ENCODE data around the gene CCP110.

Gene CCP110

GRCh38 chr16:19507867-19508266, 15.9 kb upstream of the CCP110 start:
- Histone ChIP-seq H3K27me3 (ENCODE audit: control insufficient read depth in 2 of 2, insufficient read depth in 2 of 2, low read length in 2 of 2) (no peaks in the 10 kb centered on the region), H3K4me1 (ENCODE audit: control insufficient read depth in 2 of 2, insufficient read depth in 2 of 2, low read length in 2 of 2) (no peaks in the 10 kb centered on the region), H3K9ac (ENCODE audit: low read depth in 1 of 2, low read length in 2 of 2) (no peak overlapping the region), H3K4me3 (ENCODE audit: low read length in 2 of 2) (no peak overlapping the region), H3K9me3 (ENCODE audit: control insufficient read depth in 2 of 2, low read length in 2 of 2) (no peaks in the 10 kb centered on the region), H3K27ac (ENCODE audit: low read depth in 2 of 2, low read length in 2 of 2) (no peak overlapping the region), H3K36me3 (ENCODE audit: control insufficient read depth in 2 of 2, insufficient read depth in 2 of 2, low read length in 2 of 2) (peaks cover 32 to 46% of the 10 kb centered on the region in 2 donors)

DNA sequence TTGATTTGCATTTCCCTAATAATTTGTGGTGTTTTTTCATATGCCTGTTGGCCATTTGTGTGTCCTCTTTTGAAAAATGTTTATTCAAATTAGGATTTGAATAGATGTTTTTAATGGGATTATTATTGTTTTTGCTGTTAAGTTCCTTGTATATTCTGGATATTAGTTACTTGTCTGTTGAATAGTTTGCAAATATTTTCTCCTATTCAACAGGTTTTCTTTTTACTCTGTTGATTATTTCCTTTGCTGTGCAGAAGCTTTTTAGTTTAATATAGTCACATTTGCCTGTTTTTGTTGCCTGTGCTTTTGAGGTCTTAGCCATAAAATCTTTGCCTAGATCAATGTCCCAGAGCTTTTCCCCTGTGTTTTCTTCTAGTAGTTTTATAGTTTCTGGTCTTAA, 11.4 kb upstream of the CCP110 start:
- Histone ChIP-seq H3K36me3 (ENCODE audit: control insufficient read depth in 2 of 2, insufficient read depth in 2 of 2, low read length in 2 of 2) (peaks cover 14 to 18% of the 10 kb centered on the region in 2 donors), H3K9ac (ENCODE audit: low read depth in 1 of 2, low read length in 2 of 2) (no peak overlapping the region), H3K4me3 (ENCODE audit: low read length in 2 of 2) (no peak overlapping the region), H3K27me3 (ENCODE audit: control insufficient read depth in 2 of 2, insufficient read depth in 2 of 2, low read length in 2 of 2) (no peaks in the 10 kb centered on the region), H3K27ac (ENCODE audit: low read depth in 2 of 2, low read length in 2 of 2) (no peak overlapping the region), H3K4me1 (ENCODE audit: control insufficient read depth in 2 of 2, insufficient read depth in 2 of 2, low read length in 2 of 2) (peaks cover 3 to 31% of the 10 kb centered on the region in 2 donors), H3K9me3 (ENCODE audit: control insufficient read depth in 2 of 2, low read length in 2 of 2) (no peaks in the 10 kb centered on the region)

DNA sequence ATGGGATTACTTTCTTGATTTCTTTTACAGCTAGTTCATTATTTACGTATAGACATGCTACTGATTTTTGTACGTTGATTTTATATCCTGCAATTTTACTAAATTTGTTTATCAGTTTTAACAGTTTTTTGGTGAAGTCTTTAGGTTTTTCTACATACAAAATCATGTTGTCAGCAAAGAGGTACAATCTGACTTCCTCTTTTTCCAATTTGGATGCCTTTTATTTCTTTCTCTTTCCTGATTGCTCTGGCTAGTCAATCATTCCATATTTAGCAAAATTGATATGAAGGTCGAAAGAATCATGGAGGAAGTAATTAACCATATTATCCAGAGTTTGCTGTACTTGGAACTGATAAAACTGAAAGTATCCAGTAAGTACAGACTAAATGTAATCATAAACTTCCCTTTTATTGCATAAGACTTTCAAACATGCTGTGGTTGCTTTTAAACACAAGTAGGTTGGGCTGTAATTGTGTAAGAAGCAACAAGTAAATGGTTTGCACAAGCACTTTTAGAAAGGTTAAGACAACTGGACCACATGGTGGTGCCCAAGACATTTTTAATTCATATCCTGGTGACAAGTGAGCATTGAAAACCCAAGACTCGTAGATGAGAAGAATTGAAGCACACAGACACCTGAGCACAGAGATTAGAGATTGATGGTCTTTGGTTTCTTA, 10.2 kb upstream of the CCP110 start:
- peak overlapping the region in 1 of 2 donors; percentile 38 for H3K4me3 ChIP-seq (ENCODE audit: low read length in 2 of 2)
- H3K27ac ChIP-seq (ENCODE audit: low read depth in 2 of 2, low read length in 2 of 2) = peak overlapping the region; percentile 77 to 86
- H3K36me3 ChIP-seq (ENCODE audit: control insufficient read depth in 2 of 2, insufficient read depth in 2 of 2, low read length in 2 of 2) = peaks cover 12% of the 10 kb centered on the region in 2 donors
- H3K9ac ChIP-seq (ENCODE audit: low read depth in 1 of 2, low read length in 2 of 2) = peak overlapping the region in 1 of 2 donors; percentile 42
- H3K9me3 ChIP-seq (ENCODE audit: control insufficient read depth in 2 of 2, low read length in 2 of 2) = no peaks in the 10 kb centered on the region
- peaks cover 8 to 38% of the 10 kb centered on the region in 2 donors for H3K4me1 ChIP-seq (ENCODE audit: control insufficient read depth in 2 of 2, insufficient read depth in 2 of 2, low read length in 2 of 2)
- H3K27me3 ChIP-seq (ENCODE audit: control insufficient read depth in 2 of 2, insufficient read depth in 2 of 2, low read length in 2 of 2) = no peaks in the 10 kb centered on the region

GRCh38 chr16:19515757-19516156, 8.0 kb upstream of the CCP110 start:
- H3K36me3 ChIP-seq (ENCODE audit: control insufficient read depth in 2 of 2, insufficient read depth in 2 of 2, low read length in 2 of 2) = peaks cover 9 to 10% of the 10 kb centered on the region in 2 donors
- no peaks in the 10 kb centered on the region for H3K27me3 ChIP-seq (ENCODE audit: control insufficient read depth in 2 of 2, insufficient read depth in 2 of 2, low read length in 2 of 2)
- H3K9me3 ChIP-seq (ENCODE audit: control insufficient read depth in 2 of 2, low read length in 2 of 2) = no peaks in the 10 kb centered on the region
- H3K4me1 ChIP-seq (ENCODE audit: control insufficient read depth in 2 of 2, insufficient read depth in 2 of 2, low read length in 2 of 2) = peaks cover 25 to 48% of the 10 kb centered on the region in 2 donors
- H3K9ac ChIP-seq (ENCODE audit: low read depth in 1 of 2, low read length in 2 of 2) = peak overlapping the region in 1 of 2 donors; percentile 46
- H3K27ac ChIP-seq (ENCODE audit: low read depth in 2 of 2, low read length in 2 of 2) = peak overlapping the region; percentile 66 to 89
- no peak overlapping the region for H3K4me3 ChIP-seq (ENCODE audit: low read length in 2 of 2)

DNA sequence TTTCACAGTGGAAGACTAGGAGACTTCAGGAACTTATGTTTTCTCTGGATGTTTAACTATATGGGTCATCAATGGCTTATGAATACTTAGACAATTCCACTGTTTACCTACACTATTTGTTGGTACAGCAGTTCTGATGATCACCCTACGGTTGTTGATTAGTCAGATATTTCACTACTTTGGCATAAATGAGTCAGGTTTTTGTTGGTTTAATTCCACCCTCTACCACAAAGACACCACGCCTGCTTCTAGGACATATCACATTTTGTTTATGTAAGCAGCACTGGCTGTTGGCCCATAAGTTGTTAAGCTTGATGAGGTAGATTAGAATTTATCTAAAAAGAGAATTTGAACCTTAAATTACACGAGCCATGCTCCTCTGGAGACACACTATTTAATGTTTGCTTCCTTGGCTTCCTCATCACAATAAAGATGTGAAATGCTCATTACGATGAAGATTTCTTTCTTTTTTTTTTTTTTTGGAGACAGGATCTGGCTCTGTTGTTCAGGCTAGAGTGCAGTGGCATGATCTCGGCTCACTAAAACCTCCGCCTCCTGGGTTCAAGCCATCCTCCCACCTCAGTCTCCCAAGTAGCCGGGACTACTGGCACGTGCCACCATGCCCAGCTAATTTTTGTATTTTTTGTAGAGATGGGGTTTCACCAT, 6.2 kb upstream of the CCP110 start:
- no peaks in the 10 kb centered on the region for H3K9me3 ChIP-seq (ENCODE audit: control insufficient read depth in 2 of 2, low read length in 2 of 2)
- H3K9ac ChIP-seq (ENCODE audit: low read depth in 1 of 2, low read length in 2 of 2) = no peak overlapping the region
- no peak overlapping the region for H3K4me3 ChIP-seq (ENCODE audit: low read length in 2 of 2)
- H3K36me3 ChIP-seq (ENCODE audit: control insufficient read depth in 2 of 2, insufficient read depth in 2 of 2, low read length in 2 of 2) = peaks cover 8 to 10% of the 10 kb centered on the region in 2 donors
- peaks cover 33 to 55% of the 10 kb centered on the region in 2 donors for H3K4me1 ChIP-seq (ENCODE audit: control insufficient read depth in 2 of 2, insufficient read depth in 2 of 2, low read length in 2 of 2)
- H3K27ac ChIP-seq (ENCODE audit: low read depth in 2 of 2, low read length in 2 of 2) = peak overlapping the region; percentile 44 to 89
- no peaks in the 10 kb centered on the region for H3K27me3 ChIP-seq (ENCODE audit: control insufficient read depth in 2 of 2, insufficient read depth in 2 of 2, low read length in 2 of 2)

GRCh38 chr16:19518388-19518787, 5.4 kb upstream of the CCP110 start:
- Histone ChIP-seq H3K36me3 (ENCODE audit: control insufficient read depth in 2 of 2, insufficient read depth in 2 of 2, low read length in 2 of 2) (peaks cover 8 to 10% of the 10 kb centered on the region in 2 donors), H3K27ac (ENCODE audit: low read depth in 2 of 2, low read length in 2 of 2) (no peak overlapping the region), H3K9ac (ENCODE audit: low read depth in 1 of 2, low read length in 2 of 2) (peak overlapping the region in 1 of 2 donors; percentile 24), H3K4me3 (ENCODE audit: low read length in 2 of 2) (no peak overlapping the region), H3K27me3 (ENCODE audit: control insufficient read depth in 2 of 2, insufficient read depth in 2 of 2, low read length in 2 of 2) (no peaks in the 10 kb centered on the region), H3K9me3 (ENCODE audit: control insufficient read depth in 2 of 2, low read length in 2 of 2) (no peaks in the 10 kb centered on the region), H3K4me1 (ENCODE audit: control insufficient read depth in 2 of 2, insufficient read depth in 2 of 2, low read length in 2 of 2) (peaks cover 35 to 52% of the 10 kb centered on the region in 2 donors)

- Histone ChIP-seq H3K9ac (ENCODE audit: low read depth in 1 of 2, low read length in 2 of 2) (peak overlapping the region; percentile 96 to 98), H3K4me3 (ENCODE audit: low read length in 2 of 2) (peak overlapping the region; percentile 96 to 98), H3K27ac (ENCODE audit: low read depth in 2 of 2, low read length in 2 of 2) (peak overlapping the region; percentile 93 to 97), H3K4me1 (ENCODE audit: control insufficient read depth in 2 of 2, insufficient read depth in 2 of 2, low read length in 2 of 2) (peaks cover 36 to 38% of the 10 kb centered on the region in 2 donors), H3K27me3 (ENCODE audit: control insufficient read depth in 2 of 2, insufficient read depth in 2 of 2, low read length in 2 of 2) (no peaks in the 10 kb centered on the region), H3K9me3 (ENCODE audit: control insufficient read depth in 2 of 2, low read length in 2 of 2) (no peaks in the 10 kb centered on the region), H3K36me3 (ENCODE audit: control insufficient read depth in 2 of 2, insufficient read depth in 2 of 2, low read length in 2 of 2) (peaks cover 7 to 8% of the 10 kb centered on the region in 2 donors)
Observed at GRCh38 chr16:19520861-19521331, 2.8 kb upstream of the CCP110 start.

DNA sequence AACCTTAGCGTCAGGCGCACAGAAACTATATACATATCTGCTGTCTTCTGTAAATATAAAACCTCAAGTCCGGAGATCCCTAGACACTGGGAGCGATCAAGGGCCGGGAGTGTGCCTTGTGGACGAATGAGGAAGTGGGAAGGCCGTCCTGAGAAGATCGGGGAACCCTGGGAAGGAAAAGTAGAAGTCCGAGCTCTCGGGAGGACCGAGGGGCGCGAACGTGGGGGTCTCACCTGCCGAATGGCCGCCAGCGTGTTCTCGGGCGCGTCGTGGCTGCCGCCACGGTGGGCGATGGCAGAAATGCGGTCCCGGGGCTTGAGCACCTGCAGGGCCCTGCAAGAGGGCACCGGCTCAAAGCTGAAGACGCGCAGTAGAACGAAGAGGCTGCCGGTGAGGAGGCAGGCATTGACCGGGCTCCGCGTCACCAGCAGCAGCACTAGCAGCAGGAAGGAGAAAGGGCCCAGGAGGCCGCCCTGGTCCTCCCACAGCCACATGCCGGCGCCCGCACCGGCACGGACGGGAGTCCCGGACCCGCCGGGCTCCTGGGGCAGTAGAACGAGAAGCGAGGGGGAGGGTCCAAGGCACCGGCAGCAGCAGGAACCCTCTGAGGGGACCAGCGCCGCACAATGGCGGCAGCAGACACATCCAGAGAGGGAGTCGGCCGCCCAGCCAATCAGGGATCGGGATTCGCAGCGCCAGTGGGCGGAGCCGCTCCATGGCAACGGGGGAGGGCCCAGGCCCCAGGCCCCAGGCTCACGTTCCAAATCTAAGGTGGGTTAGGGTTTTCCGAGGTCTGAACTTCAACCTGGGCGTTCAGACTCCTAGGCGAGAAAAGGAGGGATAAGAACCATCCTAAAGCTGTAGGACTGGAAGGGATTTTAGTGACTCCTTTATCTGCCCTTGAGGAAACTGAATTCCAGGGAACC, 2.0 kb upstream of the CCP110 start, which contains the start of gene GDE1:
GDE1 (minus strand) TSS at position 628 of the 926 bp plus-strand sequence; CDS start at position 494, 134 bp downstream.
- H3K9me3 ChIP-seq (ENCODE audit: control insufficient read depth in 2 of 2, low read length in 2 of 2) = no peaks in the 10 kb centered on the region
- peaks cover 31 to 35% of the 10 kb centered on the region in 2 donors for H3K4me1 ChIP-seq (ENCODE audit: control insufficient read depth in 2 of 2, insufficient read depth in 2 of 2, low read length in 2 of 2)
- H3K4me3 ChIP-seq (ENCODE audit: low read length in 2 of 2) = peak within 1 kb of the TSS; percentile 96 to 98
- H3K27me3 ChIP-seq (ENCODE audit: control insufficient read depth in 2 of 2, insufficient read depth in 2 of 2, low read length in 2 of 2) = no peaks in the 10 kb centered on the region
- peaks cover 2 to 4% of the 10 kb centered on the region in 2 donors for H3K36me3 ChIP-seq (ENCODE audit: control insufficient read depth in 2 of 2, insufficient read depth in 2 of 2, low read length in 2 of 2)
- H3K27ac ChIP-seq (ENCODE audit: low read depth in 2 of 2, low read length in 2 of 2) = peak within 1 kb of the TSS; percentile 93 to 97
- peak within 1 kb of the TSS; percentile 96 to 98 for H3K9ac ChIP-seq (ENCODE audit: low read depth in 1 of 2, low read length in 2 of 2)

- Histone ChIP-seq H3K36me3 (ENCODE audit: control insufficient read depth in 2 of 2, insufficient read depth in 2 of 2, low read length in 2 of 2) (no peaks in the 10 kb centered on the region), H3K4me3 (ENCODE audit: low read length in 2 of 2) (peak overlapping the region; percentile 96 to 98), H3K9me3 (ENCODE audit: control insufficient read depth in 2 of 2, low read length in 2 of 2) (no peaks in the 10 kb centered on the region), H3K27me3 (ENCODE audit: control insufficient read depth in 2 of 2, insufficient read depth in 2 of 2, low read length in 2 of 2) (no peaks in the 10 kb centered on the region), H3K9ac (ENCODE audit: low read depth in 1 of 2, low read length in 2 of 2) (peak overlapping the region in 1 of 2 donors; percentile 98), H3K4me1 (ENCODE audit: control insufficient read depth in 2 of 2, insufficient read depth in 2 of 2, low read length in 2 of 2) (peaks cover 26 to 35% of the 10 kb centered on the region in 2 donors), H3K27ac (ENCODE audit: low read depth in 2 of 2, low read length in 2 of 2) (peak overlapping the region; percentile 93 to 97)
Observed at GRCh38 chr16:19522397-19522732, 1.4 kb upstream of the CCP110 start.

Measured in mucosa of rectum (tissue), 2 donors.